Measurements from ENCODE around the gene TSSK6. TPM values are rescaled to one million over a fixed set of nuclear protein-coding genes. Genes with fewer than 3 reads are reported as not detected.

TSSK6 gene
- total and polyA plus RNA-seq, 2 experiments from 2014 or later = 0.70 to 2.3 TPM

GRCh38 chr19:19487950-19488874, 27.1 kb downstream of the TSSK6 start:
- peak; percentile 16 for DNase-seq
- in situ Hi-C loops (cut with MboI) = no loop called here
- H3K79me2 ChIP-seq (ENCODE audit: insufficient read depth) = peaks cover 95% of the 10 kb centered on the region
- no peaks in the 10 kb centered on the region for H3K9me2 ChIP-seq (ENCODE audit: insufficient read depth)
- peak overlapping the region; percentile 90 for H3K27ac ChIP-seq
- peak overlapping the region; percentile 85 for H3K9ac ChIP-seq
- peaks cover 23% of the 10 kb centered on the region for H3F3A ChIP-seq (ENCODE audit: insufficient read depth)
- peak overlapping the region; percentile 67 for H2AFZ ChIP-seq
- H3K9me3 ChIP-seq (ENCODE audit: low read depth) = no peaks in the 10 kb centered on the region
- no peaks in the 10 kb centered on the region for H4K20me1 ChIP-seq (ENCODE audit: insufficient read depth)
- H3K4me1 ChIP-seq (ENCODE audit: insufficient read depth) = peaks cover 33% of the 10 kb centered on the region
- no peaks in the 10 kb centered on the region for H3K36me3 ChIP-seq (ENCODE audit: low read depth)
- H3K27me3 ChIP-seq (replicated peaks; ENCODE audit: insufficient read depth) = no peaks in the 10 kb centered on the region
- TF ChIP-seq EZH2 (IDR thresholded peaks at IDR 0.05; ENCODE audit: insufficient read depth, poor library complexity, severe bottlenecking) (no peak), EZH2phosphoT487 (IDR thresholded peaks at IDR 0.05; ENCODE audit: insufficient read depth, low read depth) (no peak)
- H3K4me2 ChIP-seq (ENCODE audit: unreplicated experiment) = peak overlapping the region; percentile 85
- peak overlapping the region; percentile 59 for H3K4me3 ChIP-seq
- 58 to 62% methylated on average over 20 of the region's 20 CpGs for WGBS, 2 experiments (ENCODE audit: low coverage in 1 of 2, low lambda C conversion rate in 2 of 2, missing lambda C conversion rate in 2 of 2)

- in situ Hi-C loops (cut with MboI) = no loop called here
- DNase-seq = no peak
- no peak overlapping the region for H3K4me2 ChIP-seq (ENCODE audit: unreplicated experiment)
- peaks cover 23% of the 10 kb centered on the region for H3F3A ChIP-seq (ENCODE audit: insufficient read depth)
- H3K79me2 ChIP-seq (ENCODE audit: insufficient read depth) = peaks cover 95% of the 10 kb centered on the region
- H2AFZ ChIP-seq = no peak overlapping the region
- no peaks in the 10 kb centered on the region for H3K36me3 ChIP-seq (ENCODE audit: low read depth)
- H3K9me3 ChIP-seq (ENCODE audit: low read depth) = no peaks in the 10 kb centered on the region
- H3K4me3 ChIP-seq = no peak overlapping the region
- no peak overlapping the region for H3K9ac ChIP-seq
- H4K20me1 ChIP-seq (ENCODE audit: insufficient read depth) = no peaks in the 10 kb centered on the region
- H3K4me1 ChIP-seq (ENCODE audit: insufficient read depth) = peaks cover 33% of the 10 kb centered on the region
- 81 to 85% methylated on average over 7 to 9 of the region's 9 CpGs for WGBS, 2 experiments (ENCODE audit: low coverage in 1 of 2, low lambda C conversion rate in 2 of 2, missing lambda C conversion rate in 2 of 2)
- no peaks in the 10 kb centered on the region for H3K27me3 ChIP-seq (replicated peaks; ENCODE audit: insufficient read depth)
- TF ChIP-seq EZH2 (IDR thresholded peaks at IDR 0.05; ENCODE audit: insufficient read depth, poor library complexity, severe bottlenecking) (no peak), EZH2phosphoT487 (IDR thresholded peaks at IDR 0.05; ENCODE audit: insufficient read depth, low read depth) (no peak)
- H3K27ac ChIP-seq = no peak overlapping the region
- no peaks in the 10 kb centered on the region for H3K9me2 ChIP-seq (ENCODE audit: insufficient read depth)
Observed at GRCh38 chr19:19487077-19487949, 28.0 kb downstream of the TSSK6 start.

- no peaks in the 10 kb centered on the region for H3K27me3 ChIP-seq (replicated peaks; ENCODE audit: insufficient read depth)
- H3K9me2 ChIP-seq (ENCODE audit: insufficient read depth) = no peaks in the 10 kb centered on the region
- H3K27ac ChIP-seq = peak overlapping the region; percentile 61; the same call in 1 of the 2 replicates
- peaks cover 23% of the 10 kb centered on the region for H3F3A ChIP-seq (ENCODE audit: insufficient read depth)
- H3K4me3 ChIP-seq = no peak overlapping the region
- no peaks in the 10 kb centered on the region for H3K36me3 ChIP-seq (ENCODE audit: low read depth)
- no peak overlapping the region for H3K9ac ChIP-seq
- H2AFZ ChIP-seq = no peak overlapping the region
- no peaks in the 10 kb centered on the region for H3K9me3 ChIP-seq (ENCODE audit: low read depth)
- WGBS, 2 experiments (ENCODE audit: low coverage in 1 of 2, low lambda C conversion rate in 2 of 2, missing lambda C conversion rate in 2 of 2) = 77% methylated on average over 15 of the region's 15 CpGs
- no peaks in the 10 kb centered on the region; the same call in 1 of the 2 replicates for H4K20me1 ChIP-seq (ENCODE audit: insufficient read depth)
- peaks cover 95% of the 10 kb centered on the region for H3K79me2 ChIP-seq (ENCODE audit: insufficient read depth)
- TF ChIP-seq EZH2 (IDR thresholded peaks at IDR 0.05; ENCODE audit: insufficient read depth, poor library complexity, severe bottlenecking) (no peak), EZH2phosphoT487 (IDR thresholded peaks at IDR 0.05; ENCODE audit: insufficient read depth, low read depth) (no peak)
- DNase-seq = no peak
- peaks cover 33% of the 10 kb centered on the region for H3K4me1 ChIP-seq (ENCODE audit: insufficient read depth)
- H3K4me2 ChIP-seq (ENCODE audit: unreplicated experiment) = no peak overlapping the region
- in situ Hi-C loops (cut with MboI) = no loop called here
Observed at GRCh38 chr19:19486343-19487076, 28.8 kb downstream of the TSSK6 start.

- H3K4me1 ChIP-seq (ENCODE audit: insufficient read depth) = peaks cover 33% of the 10 kb centered on the region
- no peaks in the 10 kb centered on the region; the same call in 1 of the 2 replicates for H4K20me1 ChIP-seq (ENCODE audit: insufficient read depth)
- peaks cover 23% of the 10 kb centered on the region for H3F3A ChIP-seq (ENCODE audit: insufficient read depth)
- in situ Hi-C loops (cut with MboI) = no loop called here
- no peaks in the 10 kb centered on the region for H3K36me3 ChIP-seq (ENCODE audit: low read depth)
- TF ChIP-seq EZH2phosphoT487 (IDR thresholded peaks at IDR 0.05; ENCODE audit: insufficient read depth, low read depth) (no peak), EZH2 (IDR thresholded peaks at IDR 0.05; ENCODE audit: insufficient read depth, poor library complexity, severe bottlenecking) (no peak)
- H3K27me3 ChIP-seq (replicated peaks; ENCODE audit: insufficient read depth) = no peaks in the 10 kb centered on the region
- peak overlapping the region; percentile 61 for H3K27ac ChIP-seq
- no peaks in the 10 kb centered on the region for H3K9me3 ChIP-seq (ENCODE audit: low read depth)
- no peak for DNase-seq
- H3K4me2 ChIP-seq (ENCODE audit: unreplicated experiment) = no peak overlapping the region
- no peak overlapping the region for H2AFZ ChIP-seq
- WGBS, 2 experiments (ENCODE audit: low coverage in 1 of 2, low lambda C conversion rate in 2 of 2, missing lambda C conversion rate in 2 of 2) = 81 to 94% methylated on average over 5 of the region's 5 CpGs
- no peaks in the 10 kb centered on the region for H3K9me2 ChIP-seq (ENCODE audit: insufficient read depth)
- no peak overlapping the region for H3K9ac ChIP-seq
- no peak overlapping the region for H3K4me3 ChIP-seq
- H3K79me2 ChIP-seq (ENCODE audit: insufficient read depth) = peaks cover 95% of the 10 kb centered on the region
Observed at GRCh38 chr19:19485998-19486290, 29.4 kb downstream of the TSSK6 start.

Measured in GM23248 (cell line).